ENCODE measurements around the gene STON1. TPM values are rescaled to one million over a fixed set of nuclear protein-coding genes. Genes with fewer than 3 reads are reported as not detected.

STON1 gene
- total RNA-seq, 1 donor from 2014 or later: 15.7 TPM

DNA sequence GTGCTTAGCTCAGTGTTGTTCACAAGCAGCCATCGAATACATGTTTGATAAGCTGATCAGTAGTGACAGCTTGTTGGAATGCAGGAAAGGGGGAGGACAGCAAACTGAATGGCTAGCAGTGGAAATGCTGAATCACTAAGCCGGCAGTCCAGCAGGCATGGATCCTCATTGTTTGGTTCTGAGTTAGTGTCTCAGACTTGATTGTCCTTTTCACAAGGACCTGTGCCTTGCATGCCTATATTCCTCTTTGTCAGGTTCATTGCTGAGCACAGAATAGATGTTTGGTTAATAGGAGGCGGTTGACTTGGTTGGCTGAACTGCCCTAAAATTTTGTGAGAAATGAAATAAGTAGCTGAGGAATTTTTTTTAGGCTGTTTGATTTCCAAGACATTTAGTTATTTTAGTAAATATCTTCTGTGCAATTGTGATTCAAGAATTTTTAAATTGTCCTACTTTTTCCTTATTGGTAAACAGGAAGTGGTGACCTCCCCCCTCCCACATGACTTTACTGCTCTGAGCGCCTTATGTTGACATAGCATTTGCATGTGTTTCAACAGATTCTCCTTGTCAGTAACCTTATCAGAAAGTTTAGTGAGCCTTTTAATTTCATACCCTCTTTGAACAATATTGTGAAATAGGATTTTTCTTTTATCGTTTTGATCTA lies 21.4 kb upstream of the STON1 start:
- Mint-ChIP-seq H3K9me3 (no peaks in the 10 kb centered on the region), H3K27ac (peak overlapping the region; percentile 34), H3K36me3 (peaks cover 34% of the 10 kb centered on the region), H3K27me3 (no peaks in the 10 kb centered on the region), H3K4me1 (ENCODE audit: unreplicated experiment) (peaks cover 25% of the 10 kb centered on the region), H3K4me3 (no peak overlapping the region)
- TF ChIP-seq, protein P1, sequence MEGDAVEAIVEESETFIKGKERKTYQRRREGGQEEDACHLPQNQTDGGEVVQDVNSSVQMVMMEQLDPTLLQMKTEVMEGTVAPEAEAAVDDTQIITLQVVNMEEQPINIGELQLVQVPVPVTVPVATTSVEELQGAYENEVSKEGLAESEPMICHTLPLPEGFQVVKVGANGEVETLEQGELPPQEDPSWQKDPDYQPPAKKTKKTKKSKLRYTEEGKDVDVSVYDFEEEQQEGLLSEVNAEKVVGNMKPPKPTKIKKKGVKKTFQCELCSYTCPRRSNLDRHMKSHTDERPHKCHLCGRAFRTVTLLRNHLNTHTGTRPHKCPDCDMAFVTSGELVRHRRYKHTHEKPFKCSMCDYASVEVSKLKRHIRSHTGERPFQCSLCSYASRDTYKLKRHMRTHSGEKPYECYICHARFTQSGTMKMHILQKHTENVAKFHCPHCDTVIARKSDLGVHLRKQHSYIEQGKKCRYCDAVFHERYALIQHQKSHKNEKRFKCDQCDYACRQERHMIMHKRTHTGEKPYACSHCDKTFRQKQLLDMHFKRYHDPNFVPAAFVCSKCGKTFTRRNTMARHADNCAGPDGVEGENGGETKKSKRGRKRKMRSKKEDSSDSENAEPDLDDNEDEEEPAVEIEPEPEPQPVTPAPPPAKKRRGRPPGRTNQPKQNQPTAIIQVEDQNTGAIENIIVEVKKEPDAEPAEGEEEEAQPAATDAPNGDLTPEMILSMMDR (conservative IDR thresholded peaks at IDR 0.05): no peak
- DNase-seq (ENCODE audit: extremely low spot score, unreplicated experiment): no peak

GRCh38 chr2:48510329-48510728 lies 19.6 kb upstream of the STON1 start:
- Mint-ChIP-seq H3K4me3 (no peak overlapping the region), H3K27me3 (no peaks in the 10 kb centered on the region), H3K9me3 (no peaks in the 10 kb centered on the region), H3K27ac (no peak overlapping the region), H3K4me1 (ENCODE audit: unreplicated experiment) (peaks cover 28% of the 10 kb centered on the region), H3K36me3 (peaks cover 44% of the 10 kb centered on the region)
- TF ChIP-seq, protein P1 (conservative IDR thresholded peaks at IDR 0.05): no peak
- no peak for DNase-seq (ENCODE audit: extremely low spot score, unreplicated experiment)

- Mint-ChIP-seq H3K4me3 (no peak overlapping the region), H3K36me3 (peaks cover 54% of the 10 kb centered on the region), H3K4me1 (ENCODE audit: unreplicated experiment) (peaks cover 28% of the 10 kb centered on the region), H3K27me3 (no peaks in the 10 kb centered on the region), H3K9me3 (no peaks in the 10 kb centered on the region), H3K27ac (no peak overlapping the region)
- TF ChIP-seq, protein P1 (conservative IDR thresholded peaks at IDR 0.05): no peak
- DNase-seq (ENCODE audit: extremely low spot score, unreplicated experiment): no peak
Measured at GRCh38 chr2:48511849-48512470, 18.0 kb upstream of the STON1 start.

- H3K27ac Mint-ChIP-seq: peak overlapping the region; percentile 19
Measured at GRCh38 chr2:48512571-48512970, 17.4 kb upstream of the STON1 start.

DNA sequence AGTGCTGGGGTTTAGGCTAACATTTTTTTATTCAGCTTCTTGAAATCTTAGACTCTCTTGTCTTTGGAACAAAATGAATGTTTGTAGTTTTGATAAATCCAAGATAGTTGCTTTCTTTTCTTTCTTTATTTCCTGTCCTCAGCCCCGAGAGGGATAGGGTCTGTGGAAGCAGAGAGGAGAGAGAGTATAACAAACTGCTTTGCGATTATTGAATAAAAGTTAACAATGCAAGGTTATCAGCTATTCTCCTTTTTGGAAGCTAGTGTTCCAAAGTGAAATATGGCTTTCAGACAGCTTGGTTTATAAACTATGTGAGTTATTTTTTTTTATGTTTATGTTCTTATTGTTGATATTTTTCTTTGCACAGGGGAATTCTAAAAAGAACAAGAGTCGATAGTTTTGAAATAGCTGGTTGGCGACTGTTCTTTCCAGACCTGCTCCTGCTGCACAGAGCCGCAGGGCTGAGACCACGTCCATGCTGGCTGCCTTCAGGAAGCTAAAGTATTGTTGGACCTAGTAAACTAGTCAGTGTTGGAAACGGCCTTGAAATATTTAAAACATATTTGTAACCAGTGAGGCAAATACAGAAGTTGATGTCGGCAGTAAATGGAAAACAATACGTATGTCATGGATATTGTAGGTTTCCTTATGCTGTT lies 15.5 kb upstream of the STON1 start:
- peaks cover 59% of the 10 kb centered on the region for H3K36me3 Mint-ChIP-seq
- H3K27me3 Mint-ChIP-seq: no peaks in the 10 kb centered on the region
- H3K4me1 Mint-ChIP-seq (ENCODE audit: unreplicated experiment): peaks cover 25% of the 10 kb centered on the region
- DNase-seq (ENCODE audit: extremely low spot score, unreplicated experiment): no peak
- no peaks in the 10 kb centered on the region for H3K9me3 Mint-ChIP-seq
- TF ChIP-seq, protein P1 (conservative IDR thresholded peaks at IDR 0.05): no peak
- no peak overlapping the region for H3K27ac Mint-ChIP-seq
- no peak overlapping the region for H3K4me3 Mint-ChIP-seq

More at GRCh38 chr2:48512571-48512970, 17.4 kb upstream of the STON1 start:
- Mint-ChIP-seq H3K36me3 (peaks cover 56% of the 10 kb centered on the region), H3K4me1 (ENCODE audit: unreplicated experiment) (peaks cover 28% of the 10 kb centered on the region), H3K27me3 (no peaks in the 10 kb centered on the region), H3K9me3 (no peaks in the 10 kb centered on the region), H3K4me3 (peak overlapping the region; percentile 37)
- DNase-seq (ENCODE audit: extremely low spot score, unreplicated experiment): no peak
- TF ChIP-seq, protein P1 (conservative IDR thresholded peaks at IDR 0.05): no peak

Measured in type B pancreatic cell (in vitro differentiated cells).